Hematopoietic multipotent progenitor cell treated with erythropoietin and hydrocortisone succinate and interleukin-3 and kit ligand, for 17 days (in vitro differentiated cells): ENCODE measurements around the gene RIC3.

ENCODE experiments used
- DNase-seq: peaks from one replicate; pipeline ENCODE4 v3.0.0-alpha.2; 2015; ENCODE audit warnings: low spot score

Gene RIC3

DNA sequence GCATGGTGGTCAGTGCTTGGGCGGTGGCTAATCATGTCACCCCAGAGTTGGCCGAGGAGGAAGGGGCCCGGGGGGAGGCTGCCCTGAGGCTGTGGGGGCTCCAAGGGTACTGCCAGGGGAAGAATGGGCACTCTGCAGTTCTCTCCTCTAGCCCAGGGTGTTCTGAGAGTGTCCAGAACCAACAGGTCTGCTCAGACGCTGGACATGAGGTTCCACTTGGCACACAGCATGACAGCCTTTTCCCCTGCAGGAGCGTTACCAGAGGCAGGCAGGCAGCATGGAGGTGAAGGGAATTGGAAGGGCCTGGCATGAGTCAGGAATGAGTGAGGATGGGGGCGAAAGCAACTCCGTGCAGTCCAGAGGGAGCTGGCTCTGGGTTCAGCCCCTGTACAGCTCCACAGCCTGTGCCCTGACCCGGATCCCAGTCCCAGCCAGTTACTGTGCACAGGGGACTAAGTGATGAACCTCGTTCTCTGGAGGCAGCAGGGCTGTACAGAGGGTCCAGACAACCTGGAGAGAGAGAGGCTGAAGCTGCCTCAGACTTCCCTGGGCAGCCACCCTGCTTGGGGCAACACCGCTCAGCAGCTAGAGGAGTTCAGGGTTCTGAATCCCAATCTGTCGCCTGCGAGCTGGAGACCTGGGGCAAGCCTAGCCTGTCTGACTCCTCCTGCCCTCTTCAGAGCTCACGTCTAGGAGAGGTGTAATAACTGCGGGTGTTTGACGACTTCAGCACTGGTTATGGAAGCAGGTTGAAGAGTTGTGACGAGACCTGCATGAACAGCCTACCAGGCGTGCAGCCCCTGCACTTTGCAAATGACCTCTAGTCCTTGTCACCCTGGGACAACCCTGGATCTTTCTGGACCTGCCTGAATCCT, 102.6 kb downstream of the RIC3 start:
- DNase-seq: no peak

DNA sequence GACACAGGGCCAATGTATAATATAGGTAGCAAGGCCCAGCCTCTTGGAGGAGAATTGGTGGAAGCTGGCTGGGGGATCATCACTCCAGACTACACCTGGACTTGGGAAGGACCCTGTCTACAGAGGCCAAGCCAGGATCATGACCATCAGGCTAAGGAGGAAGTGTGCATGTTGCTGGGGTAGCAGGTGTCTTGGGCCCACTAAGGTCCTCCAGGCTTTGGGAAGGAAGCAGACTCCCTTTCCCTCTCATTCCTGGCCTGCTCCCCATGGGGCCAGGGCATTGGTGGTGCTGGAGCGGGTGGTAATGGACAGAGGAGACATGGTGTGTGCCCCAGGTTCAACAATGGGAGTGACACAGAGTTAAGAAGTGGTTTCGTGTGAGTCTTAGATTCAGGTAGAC, 103.8 kb downstream of the RIC3 start:
- no peak for DNase-seq

DNA sequence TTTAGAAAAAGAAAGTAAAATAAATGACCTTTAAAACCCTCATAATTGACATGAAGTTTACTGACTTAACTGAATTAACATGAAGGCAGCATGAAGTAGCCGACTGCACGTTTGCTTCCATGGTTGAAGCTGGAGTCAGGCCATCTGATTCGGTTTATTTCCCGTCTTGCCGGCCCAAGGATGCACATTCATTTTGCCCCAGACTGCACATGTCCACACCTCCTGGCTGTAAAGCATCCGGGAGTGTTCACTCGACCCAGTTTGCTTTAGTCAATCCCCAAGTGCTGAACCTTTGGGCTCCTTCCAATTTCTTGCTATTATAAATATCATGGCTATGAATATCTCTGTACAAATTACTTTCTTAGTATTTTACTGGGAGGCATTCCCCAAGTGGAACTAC, 105.5 kb downstream of the RIC3 start:
- DNase-seq: no peak

DNA sequence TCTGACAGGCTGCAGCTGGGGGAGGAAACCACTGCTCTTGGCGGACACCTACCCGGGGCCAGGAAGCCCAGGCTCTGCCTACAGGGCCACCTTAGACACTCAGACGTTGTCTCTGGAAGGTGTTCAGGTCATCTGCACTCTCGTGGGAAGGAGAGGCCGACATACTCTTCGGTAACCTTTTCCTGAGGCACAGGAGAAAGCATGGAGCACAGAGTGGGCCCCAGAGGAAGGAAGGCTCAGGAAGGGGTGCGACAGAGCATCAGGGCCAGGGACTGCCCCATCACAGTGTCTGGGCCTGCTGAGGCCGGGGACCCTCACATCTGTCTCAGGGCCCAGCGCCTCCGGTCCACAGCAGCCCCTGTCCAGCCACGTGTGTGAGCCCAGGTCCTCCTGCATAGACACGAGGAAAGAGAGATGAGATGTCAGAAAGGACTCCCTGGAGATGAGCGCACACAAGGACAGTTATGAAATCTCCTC, 106.0 kb downstream of the RIC3 start:
- no peak for DNase-seq

DNA sequence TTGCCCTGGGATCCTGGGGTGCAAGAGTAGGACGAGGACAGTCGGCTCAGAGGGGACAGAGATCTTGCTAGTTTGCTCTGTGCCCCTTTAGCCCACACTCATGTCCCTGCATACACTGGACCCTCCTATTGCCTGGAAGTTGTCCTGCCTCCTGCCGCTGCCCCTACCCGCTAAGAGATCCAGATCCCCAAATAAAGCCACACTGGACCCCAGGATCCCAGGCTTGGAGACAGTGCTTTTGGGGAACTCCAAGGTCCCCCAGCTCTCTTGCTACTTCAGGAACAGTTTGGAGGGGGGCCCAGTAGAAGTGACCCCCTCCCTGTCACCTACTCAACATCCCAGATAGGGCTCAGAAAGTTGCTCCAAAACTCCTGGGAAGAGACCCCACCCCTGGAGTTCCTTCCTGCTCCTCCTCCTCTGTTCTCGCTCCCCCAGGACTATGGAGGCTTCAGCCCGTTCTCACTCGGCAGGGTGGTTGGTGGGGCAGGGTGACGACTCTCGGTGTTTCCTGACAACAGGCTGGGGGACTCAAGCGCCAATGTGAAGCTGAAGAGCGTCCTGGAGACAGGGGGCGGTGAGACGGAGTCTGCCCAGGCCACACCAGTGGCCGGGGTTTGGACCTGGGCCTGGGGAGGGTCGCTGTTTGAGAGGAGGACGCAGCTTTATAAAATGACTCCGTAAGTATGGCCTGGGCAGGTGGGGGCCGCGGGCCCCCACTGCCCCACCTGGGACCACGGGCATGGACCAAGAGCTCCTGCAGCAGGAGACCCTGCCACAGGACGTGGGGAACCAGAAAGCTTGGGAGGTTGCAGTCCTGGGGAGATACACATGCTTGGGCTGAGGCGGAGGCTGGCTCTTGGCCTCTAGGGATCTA, 107.0 kb downstream of the RIC3 start:
- no peak for DNase-seq

DNA sequence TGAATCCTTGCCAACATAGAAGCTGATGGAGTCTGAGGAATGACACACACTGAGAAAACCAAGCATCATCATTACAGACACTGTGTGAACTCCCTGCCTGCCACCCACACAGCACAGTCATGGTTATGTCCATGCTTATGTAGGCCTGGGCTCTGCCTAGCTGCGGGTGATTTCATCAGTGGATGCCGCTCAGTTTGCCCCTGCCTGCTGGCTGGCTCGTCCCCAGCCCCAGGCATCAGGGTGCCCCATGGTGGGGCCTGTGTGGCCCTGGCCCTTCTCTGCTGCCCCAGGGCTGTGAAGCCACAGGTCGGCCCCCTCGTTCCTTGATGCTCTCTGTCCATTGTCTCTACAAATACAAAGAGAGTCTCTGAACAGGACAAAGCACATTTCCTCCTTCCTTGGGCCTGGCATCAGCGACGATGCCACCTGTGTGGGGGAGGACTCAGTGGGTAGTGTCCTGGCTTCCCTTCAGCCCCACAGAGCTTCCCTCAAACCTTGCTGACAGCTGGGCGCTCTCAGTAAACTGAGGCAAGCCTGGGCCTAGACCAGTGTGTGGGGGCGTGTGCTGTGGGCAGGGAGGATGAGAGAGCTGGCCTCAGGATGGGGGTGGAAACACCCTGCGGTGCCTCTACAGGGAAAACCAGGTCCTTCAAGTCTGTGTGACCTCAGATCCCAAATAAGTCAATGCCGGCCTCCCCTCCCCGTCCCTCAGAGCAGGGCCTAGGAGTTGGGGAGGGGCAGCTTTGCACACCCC, 107.8 kb downstream of the RIC3 start:
- no peak for DNase-seq

DNA sequence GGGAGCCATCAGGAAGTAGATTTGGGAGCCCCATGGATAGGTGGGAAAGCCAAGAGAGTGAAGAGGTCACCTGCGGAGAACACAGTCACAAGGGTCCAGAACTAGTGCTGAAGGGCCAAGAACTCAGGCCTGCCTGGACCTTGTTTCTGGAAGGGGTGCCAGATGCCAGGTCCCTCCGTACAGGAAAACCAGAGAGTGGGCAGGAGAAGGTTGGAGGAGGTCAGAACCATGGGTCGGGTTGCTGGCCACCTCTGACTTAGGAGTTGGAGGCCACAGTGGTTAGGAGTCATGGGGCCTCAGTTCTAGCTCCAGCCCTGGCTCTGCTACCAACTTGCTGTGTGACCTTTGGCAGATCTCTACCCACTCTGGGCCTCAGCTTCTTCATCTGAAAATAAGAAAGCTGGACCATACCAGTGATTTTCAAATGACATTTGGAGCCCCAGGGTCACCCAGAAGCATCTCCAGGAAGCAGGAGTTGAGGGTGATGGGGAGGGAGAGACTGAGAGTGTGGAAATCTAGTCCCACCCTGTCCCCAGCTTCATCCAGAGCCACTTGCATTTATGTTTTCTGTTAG, 108.6 kb downstream of the RIC3 start:
- DNase-seq: no peak

DNA sequence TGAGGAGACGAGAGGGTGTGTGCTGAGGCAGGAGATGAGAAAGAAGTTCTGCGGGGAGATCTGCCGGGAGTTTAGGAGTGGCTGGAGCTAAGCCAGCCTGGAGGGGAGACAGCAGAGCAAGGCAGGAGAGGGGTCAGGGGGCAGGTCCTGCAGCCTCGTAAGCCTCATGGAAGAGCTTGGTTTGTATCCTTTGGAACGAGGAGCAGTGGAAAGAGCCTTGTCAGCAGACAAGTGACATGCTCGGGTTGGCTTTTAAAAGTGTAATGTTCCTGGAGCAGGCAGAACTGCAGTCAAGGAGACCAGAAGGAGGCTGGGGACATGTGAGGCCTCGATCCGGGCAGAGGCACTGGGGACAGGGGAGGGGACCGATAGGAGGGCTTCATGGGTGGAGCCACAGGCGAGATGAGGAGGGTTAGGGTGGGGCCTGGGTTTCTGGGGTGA, 109.2 kb downstream of the RIC3 start:
- no peak for DNase-seq

DNA sequence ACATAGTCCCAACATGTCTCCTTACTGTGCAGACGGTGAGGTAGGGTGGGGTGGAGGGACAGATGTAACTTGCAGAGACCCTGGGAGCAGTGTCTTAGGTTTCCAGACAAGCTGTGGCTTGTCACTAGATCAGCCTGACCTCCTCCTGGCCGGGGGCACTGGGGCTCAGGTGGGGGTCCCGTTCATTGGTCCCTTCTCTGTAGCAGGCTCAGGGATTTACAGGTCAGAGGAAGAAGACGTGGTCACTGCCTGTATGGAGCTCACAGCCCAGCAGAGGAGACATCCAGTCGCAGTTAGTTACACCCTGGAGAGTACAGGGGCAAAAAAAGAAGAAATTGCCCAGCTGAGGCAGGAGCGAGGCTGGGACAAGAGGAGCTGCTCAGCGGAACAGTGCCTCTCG, 109.8 kb downstream of the RIC3 start:
- no peak for DNase-seq

DNA sequence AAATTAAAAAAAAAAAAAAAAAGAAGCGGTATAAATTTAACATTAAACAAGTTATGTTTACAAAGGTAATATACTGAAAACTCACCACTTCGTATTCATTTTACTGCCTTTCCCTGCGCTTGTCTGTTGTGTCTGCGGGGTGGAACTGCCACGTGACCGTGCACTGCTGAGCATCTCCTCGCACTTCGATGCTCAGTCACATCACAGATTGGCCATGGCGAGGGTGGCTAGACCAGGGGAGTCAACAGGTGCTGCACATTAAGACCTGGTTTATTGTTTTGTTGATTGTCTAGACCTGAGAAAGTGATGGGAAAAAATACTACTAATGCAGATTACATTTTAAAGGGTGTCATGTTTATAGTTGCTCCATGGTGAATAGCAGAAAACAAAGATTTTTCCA, 110.6 kb downstream of the RIC3 start:
- no peak for DNase-seq

DNA sequence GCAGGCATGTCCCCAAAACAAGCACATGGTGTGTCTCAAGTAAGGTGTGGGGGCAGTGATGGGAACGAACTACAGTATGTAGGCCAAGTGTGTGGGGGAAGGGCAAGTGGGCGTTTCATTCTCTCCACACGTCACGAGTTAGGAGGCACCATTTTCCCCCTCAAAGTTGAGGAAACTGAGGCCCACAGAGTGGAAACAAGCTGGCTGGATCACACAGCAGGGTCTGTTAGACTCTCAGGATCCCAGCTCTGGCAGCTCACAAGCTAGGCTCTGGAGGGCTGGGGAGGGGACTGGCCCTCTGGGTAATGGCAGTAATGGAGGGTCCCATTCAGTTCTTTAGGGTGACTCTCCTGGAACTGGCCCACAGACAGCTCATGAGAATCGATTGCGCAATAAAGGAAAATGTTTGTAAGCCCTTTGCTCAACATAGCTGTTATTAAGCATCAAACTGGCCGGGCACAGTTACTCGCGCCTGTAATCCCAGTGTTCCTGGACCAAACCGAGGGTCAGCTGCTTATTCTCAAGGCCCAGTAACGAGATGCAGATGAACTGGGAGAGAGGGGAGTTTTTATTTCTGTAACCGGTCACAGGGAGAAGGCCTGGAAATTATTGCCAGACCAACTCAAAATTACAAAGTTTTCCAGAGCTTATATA, 111.9 kb downstream of the RIC3 start:
- DNase-seq: no peak
